ENCODE measurements around the gene WRNIP1. TPM values are rescaled to one million over a fixed set of nuclear protein-coding genes. Genes with fewer than 3 reads are reported as not detected.

The WRNIP1 gene
- total RNA-seq, 1 donor from 2014 or later: 34.6 TPM

DNA sequence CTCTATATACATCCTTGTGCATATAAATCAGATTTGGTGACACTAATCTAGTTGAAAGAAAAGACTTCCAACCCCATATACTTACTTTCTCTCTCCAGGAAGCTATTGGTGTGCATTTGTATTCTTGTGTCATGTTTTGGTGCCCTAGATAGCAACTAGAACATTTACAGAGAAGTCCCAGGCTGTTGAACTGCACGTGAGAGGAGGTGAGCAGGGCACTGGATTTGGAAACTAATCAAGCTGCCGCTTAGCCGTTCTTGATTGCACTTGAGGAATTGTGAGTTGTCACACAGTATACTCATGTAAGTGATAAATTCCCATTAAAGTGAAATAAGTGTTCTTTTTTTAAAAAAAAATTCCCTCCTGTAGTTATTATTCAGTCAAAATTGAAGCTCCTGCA is 7.6 kb downstream of the WRNIP1 start:
- H3K4me1 Mint-ChIP-seq (ENCODE audit: low read depth): peaks cover 48% of the 10 kb centered on the region
- H3K9me3 Mint-ChIP-seq (ENCODE audit: low read depth): no peaks in the 10 kb centered on the region
- TF ChIP-seq, protein P1, sequence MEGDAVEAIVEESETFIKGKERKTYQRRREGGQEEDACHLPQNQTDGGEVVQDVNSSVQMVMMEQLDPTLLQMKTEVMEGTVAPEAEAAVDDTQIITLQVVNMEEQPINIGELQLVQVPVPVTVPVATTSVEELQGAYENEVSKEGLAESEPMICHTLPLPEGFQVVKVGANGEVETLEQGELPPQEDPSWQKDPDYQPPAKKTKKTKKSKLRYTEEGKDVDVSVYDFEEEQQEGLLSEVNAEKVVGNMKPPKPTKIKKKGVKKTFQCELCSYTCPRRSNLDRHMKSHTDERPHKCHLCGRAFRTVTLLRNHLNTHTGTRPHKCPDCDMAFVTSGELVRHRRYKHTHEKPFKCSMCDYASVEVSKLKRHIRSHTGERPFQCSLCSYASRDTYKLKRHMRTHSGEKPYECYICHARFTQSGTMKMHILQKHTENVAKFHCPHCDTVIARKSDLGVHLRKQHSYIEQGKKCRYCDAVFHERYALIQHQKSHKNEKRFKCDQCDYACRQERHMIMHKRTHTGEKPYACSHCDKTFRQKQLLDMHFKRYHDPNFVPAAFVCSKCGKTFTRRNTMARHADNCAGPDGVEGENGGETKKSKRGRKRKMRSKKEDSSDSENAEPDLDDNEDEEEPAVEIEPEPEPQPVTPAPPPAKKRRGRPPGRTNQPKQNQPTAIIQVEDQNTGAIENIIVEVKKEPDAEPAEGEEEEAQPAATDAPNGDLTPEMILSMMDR (IDR thresholded peaks at IDR 0.05): no peak
- no peaks in the 10 kb centered on the region for H3K27me3 Mint-ChIP-seq (ENCODE audit: low read depth)
- H3K4me3 Mint-ChIP-seq (ENCODE audit: unreplicated experiment): no peak overlapping the region
- DNase-seq (ENCODE audit: low spot score): no peak
- H3K36me3 Mint-ChIP-seq (ENCODE audit: low read depth): no peaks in the 10 kb centered on the region
- peak overlapping the region; percentile 34 for H3K27ac Mint-ChIP-seq (ENCODE audit: unreplicated experiment)

DNA sequence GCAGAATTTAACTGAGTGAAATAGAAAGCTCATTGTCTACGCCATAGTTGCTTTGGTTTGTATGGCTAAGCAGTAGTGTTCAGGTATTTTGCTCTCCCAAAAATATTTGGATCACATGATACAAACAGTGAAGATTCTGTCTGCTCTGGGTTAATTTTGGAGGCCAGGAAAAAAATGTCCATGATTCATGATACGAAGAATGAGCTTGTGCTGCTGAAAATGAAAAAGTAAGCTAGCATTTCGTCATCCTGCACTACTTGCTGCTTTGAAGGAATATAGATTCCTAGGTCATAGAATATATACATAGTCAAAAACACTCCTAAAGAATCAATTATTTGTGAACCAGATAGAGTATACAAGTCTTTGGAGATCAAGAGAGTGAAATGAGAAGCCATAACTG is 8.3 kb downstream of the WRNIP1 start:
- no peak overlapping the region for H3K4me3 Mint-ChIP-seq (ENCODE audit: unreplicated experiment)
- H3K4me1 Mint-ChIP-seq (ENCODE audit: low read depth): peaks cover 42% of the 10 kb centered on the region
- peak overlapping the region; percentile 58 for H3K27ac Mint-ChIP-seq (ENCODE audit: unreplicated experiment)
- no peaks in the 10 kb centered on the region for H3K9me3 Mint-ChIP-seq (ENCODE audit: low read depth)
- TF ChIP-seq, protein P1 (IDR thresholded peaks at IDR 0.05): no peak
- no peaks in the 10 kb centered on the region for H3K27me3 Mint-ChIP-seq (ENCODE audit: low read depth)
- no peaks in the 10 kb centered on the region for H3K36me3 Mint-ChIP-seq (ENCODE audit: low read depth)
- no peak for DNase-seq (ENCODE audit: low spot score)

DNA sequence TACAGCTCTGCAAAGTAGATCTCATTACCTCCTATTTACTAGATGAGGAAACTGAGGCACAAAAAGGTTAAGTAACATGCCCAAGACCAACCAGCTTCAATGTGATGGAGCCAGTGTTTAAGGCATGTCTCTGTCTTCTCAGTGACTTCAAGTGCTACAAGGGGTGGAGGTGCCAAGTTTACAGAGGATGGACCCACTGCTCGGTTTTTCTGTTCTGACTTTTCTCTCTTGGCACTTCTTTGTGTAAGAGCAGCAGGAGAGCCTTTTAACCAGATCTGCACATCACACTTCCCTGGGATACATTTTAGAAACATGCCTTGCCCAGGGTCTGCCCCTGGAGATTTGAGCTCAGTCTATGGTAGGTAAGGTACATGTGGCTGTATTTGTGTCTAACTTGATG is 9.8 kb downstream of the WRNIP1 start:
- H3K27me3 Mint-ChIP-seq (ENCODE audit: low read depth): no peaks in the 10 kb centered on the region
- H3K27ac Mint-ChIP-seq (ENCODE audit: unreplicated experiment): no peak overlapping the region
- DNase-seq (ENCODE audit: low spot score): no peak
- no peaks in the 10 kb centered on the region for H3K36me3 Mint-ChIP-seq (ENCODE audit: low read depth)
- H3K4me3 Mint-ChIP-seq (ENCODE audit: unreplicated experiment): no peak overlapping the region
- TF ChIP-seq, protein P1 (IDR thresholded peaks at IDR 0.05): no peak
- peaks cover 28% of the 10 kb centered on the region for H3K4me1 Mint-ChIP-seq (ENCODE audit: low read depth)
- no peaks in the 10 kb centered on the region for H3K9me3 Mint-ChIP-seq (ENCODE audit: low read depth)

DNA sequence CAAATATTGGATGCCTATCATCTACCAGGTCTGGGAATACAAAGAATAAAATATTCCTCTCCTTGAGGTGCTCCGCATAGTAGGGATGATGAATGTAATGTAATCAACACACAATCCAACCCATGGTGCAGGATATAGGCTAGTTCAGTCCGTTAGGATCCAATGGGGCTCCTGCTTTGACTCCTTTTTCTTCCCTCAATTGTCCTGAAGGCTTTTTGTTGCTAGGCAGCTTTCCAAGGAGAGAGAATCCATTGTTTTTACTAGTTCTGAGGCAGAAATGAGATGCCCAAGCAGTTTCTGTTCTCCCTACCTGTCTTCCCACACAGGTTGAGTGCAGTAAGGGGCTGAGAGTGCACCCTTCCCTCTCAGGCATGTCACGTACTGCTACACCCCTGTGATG is 12.1 kb downstream of the WRNIP1 start:
- DNase-seq (ENCODE audit: low spot score): no peak
- H3K9me3 Mint-ChIP-seq (ENCODE audit: low read depth): no peaks in the 10 kb centered on the region
- TF ChIP-seq, protein P1 (IDR thresholded peaks at IDR 0.05): no peak
- no peaks in the 10 kb centered on the region for H3K27me3 Mint-ChIP-seq (ENCODE audit: low read depth)
- H3K4me1 Mint-ChIP-seq (ENCODE audit: low read depth): peaks cover 19% of the 10 kb centered on the region
- H3K27ac Mint-ChIP-seq (ENCODE audit: unreplicated experiment): no peak overlapping the region
- no peaks in the 10 kb centered on the region for H3K36me3 Mint-ChIP-seq (ENCODE audit: low read depth)
- no peak overlapping the region for H3K4me3 Mint-ChIP-seq (ENCODE audit: unreplicated experiment)

DNA sequence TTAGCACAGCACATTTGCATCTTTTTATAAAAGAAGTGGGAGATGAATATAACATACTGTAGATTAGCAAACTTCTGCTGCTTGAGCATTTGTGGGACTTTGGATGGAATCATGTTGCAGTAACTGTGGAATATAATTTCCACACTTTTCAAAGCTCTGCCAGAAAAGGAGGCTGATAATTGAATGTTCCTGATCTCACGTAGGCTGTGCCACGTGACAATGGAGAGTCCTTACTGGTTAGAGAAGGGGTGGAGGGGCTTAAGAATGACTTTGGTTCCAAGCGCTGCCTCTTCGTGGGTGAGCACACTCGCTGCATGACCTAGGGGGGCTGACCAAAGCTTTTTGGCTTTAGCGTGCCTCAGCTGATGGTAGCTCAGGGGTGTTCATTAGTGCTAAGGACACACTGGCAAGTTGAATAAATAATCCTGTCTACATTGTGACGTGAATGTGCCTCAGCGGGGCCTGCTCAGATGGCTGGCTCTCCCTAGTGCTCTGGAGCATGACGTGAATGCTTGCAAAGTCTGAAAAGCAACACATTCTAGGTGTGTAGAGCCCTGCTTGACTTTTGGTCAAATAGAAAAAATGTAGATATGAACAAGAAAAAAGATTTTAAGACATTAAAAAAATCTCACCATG is 15.0 kb downstream of the WRNIP1 start:
- Mint-ChIP-seq H3K4me3 (ENCODE audit: unreplicated experiment) (no peak overlapping the region), H3K36me3 (ENCODE audit: low read depth) (peaks cover 2% of the 10 kb centered on the region), H3K27ac (ENCODE audit: unreplicated experiment) (no peak overlapping the region), H3K9me3 (ENCODE audit: low read depth) (no peaks in the 10 kb centered on the region), H3K27me3 (ENCODE audit: low read depth) (no peaks in the 10 kb centered on the region), H3K4me1 (ENCODE audit: low read depth) (peaks cover 24% of the 10 kb centered on the region)
- TF ChIP-seq, protein P1 (IDR thresholded peaks at IDR 0.05): no peak
- DNase-seq (ENCODE audit: low spot score): no peak
